ENCODE measurements around the gene SLC39A12. TPM values are rescaled to one million over a fixed set of nuclear protein-coding genes. Genes with fewer than 3 reads are reported as not detected.
"Not testable (repeated sequence)": the region's sequence is repeated elsewhere in the genome, so short reads cannot be mapped to it uniquely, and the experiment has no call there.

The SLC39A12 gene
- total and polyA plus RNA-seq, 10 of the 15 experiments (the other 5 are each of a cell fraction or from before 2014, with no cell fraction given): 0.47 to 1.5 (median 0.68) TPM; not detected in 1

DNA sequence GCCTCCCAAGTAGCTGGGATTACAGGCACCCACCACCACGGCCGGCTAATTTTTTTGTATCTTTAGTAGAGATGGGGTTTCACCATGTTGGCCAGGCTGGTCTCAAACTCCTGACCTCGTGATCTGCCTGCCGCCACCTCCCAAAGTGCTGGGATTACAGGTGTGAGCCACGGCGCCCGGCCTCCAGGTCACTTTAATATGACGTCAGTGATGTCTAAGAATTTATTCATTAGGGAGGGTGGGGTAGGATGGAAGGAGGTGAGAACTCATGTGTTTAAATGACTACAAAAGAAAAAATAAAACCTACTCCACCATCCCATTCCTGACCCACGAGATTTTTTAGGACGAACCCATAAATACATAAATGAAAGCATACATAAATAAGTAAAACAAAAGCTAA is 2.7 kb downstream of the SLC39A12 start:
- DNase-seq (ENCODE audit: low read depth, low spot score); H3K9ac ChIP-seq (ENCODE audit: control insufficient read depth, insufficient read depth, low read length); H3K27ac ChIP-seq (ENCODE audit: control insufficient read depth, insufficient read depth); H2AFZ ChIP-seq (ENCODE audit: control insufficient read depth, low read depth, low read length); POLR2A ChIA-PET; in situ Hi-C loops (cut with MboI); intact Hi-C loops (cut with micrococcal nuclease; ENCODE audit: unreplicated experiment); H3K4me1 ChIP-seq (ENCODE audit: control insufficient read depth, insufficient read depth, low read length); H3K4me3 ChIP-seq; BruUV-seq (replicated peaks); CTCF ChIA-PET; RAD21 ChIA-PET (ENCODE audit: unreplicated experiment); H3K36me3 ChIP-seq (ENCODE audit: control insufficient read depth in 2 of 2, insufficient read depth in 2 of 2, low read length in 1 of 2); H3K27me3 ChIP-seq (replicated peaks in 1 of 2; ENCODE audit: control insufficient read depth in 2 of 2, insufficient read depth in 2 of 2, low read length in 1 of 2); H3K79me2 ChIP-seq (ENCODE audit: control insufficient read depth, insufficient read depth, low read length); FAIRE-seq; H4K20me1 ChIP-seq (ENCODE audit: control insufficient read depth, insufficient read depth); SMC1A ChIA-PET (ENCODE audit: uncharacterized antibody, unreplicated experiment); H3K9me3 ChIP-seq (replicated peaks; ENCODE audit: control insufficient read depth, insufficient read depth, low read length); H3K4me2 ChIP-seq (ENCODE audit: control insufficient read depth, insufficient read depth); ATAC-seq: not testable (repeated sequence)
- WGBS (ENCODE audit: insufficient coverage, insufficient replicate concordance, low lambda C conversion rate, missing lambda C conversion rate): 57% methylated on average over 10 of the region's 10 CpGs

GRCh38 chr10:17954861-17955260 is 3.1 kb downstream of the SLC39A12 start:
- in situ Hi-C loops (cut with MboI): no loop called here
- H3K9me3 ChIP-seq (replicated peaks; ENCODE audit: control insufficient read depth, insufficient read depth, low read length): no peaks in the 10 kb centered on the region; the same call in 2 of the 3 replicates
- no peaks in the 10 kb centered on the region for H3K36me3 ChIP-seq (ENCODE audit: control insufficient read depth in 2 of 2, insufficient read depth in 2 of 2, low read length in 1 of 2)
- SMC1A ChIA-PET (ENCODE audit: uncharacterized antibody, unreplicated experiment): no interaction called here
- no peaks in the 10 kb centered on the region for H4K20me1 ChIP-seq (ENCODE audit: control insufficient read depth, insufficient read depth)
- no peak for ATAC-seq
- no TSS peak for BruUV-seq (replicated peaks)
- 57% methylated on average over 2 of the region's 2 CpGs for WGBS (ENCODE audit: insufficient coverage, insufficient replicate concordance, low lambda C conversion rate, missing lambda C conversion rate)
- no peaks in the 10 kb centered on the region for H3K4me1 ChIP-seq (ENCODE audit: control insufficient read depth, insufficient read depth, low read length)
- H3K4me2 ChIP-seq (ENCODE audit: control insufficient read depth, insufficient read depth): no peak overlapping the region
- intact Hi-C loops (cut with micrococcal nuclease; ENCODE audit: unreplicated experiment): no loop called here
- no peaks in the 10 kb centered on the region for H3K27me3 ChIP-seq (replicated peaks in 1 of 2; ENCODE audit: control insufficient read depth in 2 of 2, insufficient read depth in 2 of 2, low read length in 1 of 2)
- RAD21 ChIA-PET (ENCODE audit: unreplicated experiment): no interaction called here
- CTCF ChIA-PET: no interaction called here
- H3K9ac ChIP-seq (ENCODE audit: control insufficient read depth, insufficient read depth, low read length): no peak overlapping the region
- no peak for FAIRE-seq
- H3K79me2 ChIP-seq (ENCODE audit: control insufficient read depth, insufficient read depth, low read length): no peaks in the 10 kb centered on the region
- no peak overlapping the region for H3K4me3 ChIP-seq
- POLR2A ChIA-PET: no interaction called here
- H3K27ac ChIP-seq (ENCODE audit: control insufficient read depth, insufficient read depth): no peak overlapping the region
- H2AFZ ChIP-seq (ENCODE audit: control insufficient read depth, low read depth, low read length): no peak overlapping the region
- no peak for DNase-seq (ENCODE audit: low read depth, low spot score)
- TF ChIP-seq GABPA (IDR thresholded peaks at IDR 0.05; ENCODE audit: low read depth): no peak
- no peak for TF ChIP-seq SRF (IDR thresholded peaks at IDR 0.05; ENCODE audit: low read depth in 2 of 2, low read length in 2 of 2)
- no peak for TF ChIP-seq TARDBP (IDR thresholded peaks at IDR 0.05; ENCODE audit: borderline replicate concordance)
- no peak for TF ChIP-seq BRCA1 (IDR thresholded peaks at IDR 0.05; ENCODE audit: low read depth, low read length)
- no peak for TF ChIP-seq ZNF592 (IDR thresholded peaks at IDR 0.05)
- TF ChIP-seq EGR1 (IDR thresholded peaks at IDR 0.05; ENCODE audit: borderline replicate concordance in 1 of 2, low read depth in 2 of 2, low read length in 2 of 2): no peak
- no peak for TF ChIP-seq KDM1A (IDR thresholded peaks at IDR 0.05; ENCODE audit: borderline replicate concordance)
- TF ChIP-seq, protein P1, sequence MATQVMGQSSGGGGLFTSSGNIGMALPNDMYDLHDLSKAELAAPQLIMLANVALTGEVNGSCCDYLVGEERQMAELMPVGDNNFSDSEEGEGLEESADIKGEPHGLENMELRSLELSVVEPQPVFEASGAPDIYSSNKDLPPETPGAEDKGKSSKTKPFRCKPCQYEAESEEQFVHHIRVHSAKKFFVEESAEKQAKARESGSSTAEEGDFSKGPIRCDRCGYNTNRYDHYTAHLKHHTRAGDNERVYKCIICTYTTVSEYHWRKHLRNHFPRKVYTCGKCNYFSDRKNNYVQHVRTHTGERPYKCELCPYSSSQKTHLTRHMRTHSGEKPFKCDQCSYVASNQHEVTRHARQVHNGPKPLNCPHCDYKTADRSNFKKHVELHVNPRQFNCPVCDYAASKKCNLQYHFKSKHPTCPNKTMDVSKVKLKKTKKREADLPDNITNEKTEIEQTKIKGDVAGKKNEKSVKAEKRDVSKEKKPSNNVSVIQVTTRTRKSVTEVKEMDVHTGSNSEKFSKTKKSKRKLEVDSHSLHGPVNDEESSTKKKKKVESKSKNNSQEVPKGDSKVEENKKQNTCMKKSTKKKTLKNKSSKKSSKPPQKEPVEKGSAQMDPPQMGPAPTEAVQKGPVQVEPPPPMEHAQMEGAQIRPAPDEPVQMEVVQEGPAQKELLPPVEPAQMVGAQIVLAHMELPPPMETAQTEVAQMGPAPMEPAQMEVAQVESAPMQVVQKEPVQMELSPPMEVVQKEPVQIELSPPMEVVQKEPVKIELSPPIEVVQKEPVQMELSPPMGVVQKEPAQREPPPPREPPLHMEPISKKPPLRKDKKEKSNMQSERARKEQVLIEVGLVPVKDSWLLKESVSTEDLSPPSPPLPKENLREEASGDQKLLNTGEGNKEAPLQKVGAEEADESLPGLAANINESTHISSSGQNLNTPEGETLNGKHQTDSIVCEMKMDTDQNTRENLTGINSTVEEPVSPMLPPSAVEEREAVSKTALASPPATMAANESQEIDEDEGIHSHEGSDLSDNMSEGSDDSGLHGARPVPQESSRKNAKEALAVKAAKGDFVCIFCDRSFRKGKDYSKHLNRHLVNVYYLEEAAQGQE (IDR thresholded peaks at IDR 0.05; ENCODE audit: low read depth, low read length): no peak
